ENCODE data around the gene ZNF236. TPM values are rescaled to one million over a fixed set of nuclear protein-coding genes. Genes with fewer than 3 reads are reported as not detected.

Gene ZNF236
- total RNA-seq, 6 donors from 2014 or later, result 9.0 to 27.2 (median 14.8) TPM

DNA sequence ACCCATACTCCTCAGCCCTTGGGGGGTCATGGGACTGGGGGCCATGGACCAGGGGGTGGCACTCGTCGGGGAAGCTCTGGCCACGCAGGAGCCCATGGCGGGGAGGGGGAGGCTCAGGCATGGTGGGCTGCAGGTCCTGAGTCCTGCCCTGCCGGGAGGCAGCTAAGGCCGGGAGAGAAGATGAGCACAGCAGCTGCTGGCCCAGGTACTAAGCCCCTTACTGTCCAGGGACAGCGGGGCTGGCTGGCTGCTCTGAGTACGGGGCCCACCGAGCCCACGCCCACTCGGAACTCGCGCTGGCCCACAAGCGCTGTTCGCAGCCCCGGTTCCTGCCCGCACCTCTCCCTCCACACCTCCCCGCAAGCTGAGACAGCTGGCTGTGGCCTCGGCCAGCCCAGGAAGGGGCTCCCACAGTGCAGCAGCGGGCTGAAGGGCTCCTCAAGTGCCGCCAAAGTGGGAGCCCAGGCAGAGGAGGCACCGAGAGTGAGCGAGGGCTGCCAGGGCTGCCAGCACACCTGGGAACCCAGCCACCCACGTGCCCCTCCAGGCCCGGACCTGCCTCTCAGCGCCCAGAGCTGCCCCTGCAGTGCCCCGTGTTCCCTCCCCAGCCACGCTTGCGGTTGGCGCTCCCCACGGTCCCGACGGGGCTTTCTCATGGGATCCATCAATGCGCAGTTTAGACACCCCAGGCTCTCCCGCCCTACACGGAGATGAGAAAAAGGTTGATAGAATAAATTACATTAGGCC, 33.6 kb upstream of the ZNF236 start:
- Histone ChIP-seq H3K36me3 (no peaks in the 10 kb centered on the region), H3K4me1 (no peaks in the 10 kb centered on the region), H3K9me3 (peaks cover 0 to 15% (median 4%) of the 10 kb centered on the region in 4 donors), H3K4me3 (no peak overlapping the region), H3K27ac (no peak overlapping the region), H3K27me3 (no peaks in the 10 kb centered on the region)
- DNase-seq (peak in 1 of 2 donors; percentile 58), ATAC-seq (ENCODE audit: low FRiP score in 2 of 2) (no peak)
- 93 to 95% methylated on average over 29 to 30 of the region's 36 CpGs for WGBS, 2 donors
- no peak for TF ChIP-seq POLR2A (IDR thresholded peaks at IDR 0.05)
- TF ChIP-seq, protein P1, sequence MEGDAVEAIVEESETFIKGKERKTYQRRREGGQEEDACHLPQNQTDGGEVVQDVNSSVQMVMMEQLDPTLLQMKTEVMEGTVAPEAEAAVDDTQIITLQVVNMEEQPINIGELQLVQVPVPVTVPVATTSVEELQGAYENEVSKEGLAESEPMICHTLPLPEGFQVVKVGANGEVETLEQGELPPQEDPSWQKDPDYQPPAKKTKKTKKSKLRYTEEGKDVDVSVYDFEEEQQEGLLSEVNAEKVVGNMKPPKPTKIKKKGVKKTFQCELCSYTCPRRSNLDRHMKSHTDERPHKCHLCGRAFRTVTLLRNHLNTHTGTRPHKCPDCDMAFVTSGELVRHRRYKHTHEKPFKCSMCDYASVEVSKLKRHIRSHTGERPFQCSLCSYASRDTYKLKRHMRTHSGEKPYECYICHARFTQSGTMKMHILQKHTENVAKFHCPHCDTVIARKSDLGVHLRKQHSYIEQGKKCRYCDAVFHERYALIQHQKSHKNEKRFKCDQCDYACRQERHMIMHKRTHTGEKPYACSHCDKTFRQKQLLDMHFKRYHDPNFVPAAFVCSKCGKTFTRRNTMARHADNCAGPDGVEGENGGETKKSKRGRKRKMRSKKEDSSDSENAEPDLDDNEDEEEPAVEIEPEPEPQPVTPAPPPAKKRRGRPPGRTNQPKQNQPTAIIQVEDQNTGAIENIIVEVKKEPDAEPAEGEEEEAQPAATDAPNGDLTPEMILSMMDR (IDR thresholded peaks at IDR 0.05), result no peak
- no peak for TF ChIP-seq EP300 (IDR thresholded peaks at IDR 0.05)
- TF ChIP-seq POLR2AphosphoS5 (IDR thresholded peaks at IDR 0.05), result no peak

DNA sequence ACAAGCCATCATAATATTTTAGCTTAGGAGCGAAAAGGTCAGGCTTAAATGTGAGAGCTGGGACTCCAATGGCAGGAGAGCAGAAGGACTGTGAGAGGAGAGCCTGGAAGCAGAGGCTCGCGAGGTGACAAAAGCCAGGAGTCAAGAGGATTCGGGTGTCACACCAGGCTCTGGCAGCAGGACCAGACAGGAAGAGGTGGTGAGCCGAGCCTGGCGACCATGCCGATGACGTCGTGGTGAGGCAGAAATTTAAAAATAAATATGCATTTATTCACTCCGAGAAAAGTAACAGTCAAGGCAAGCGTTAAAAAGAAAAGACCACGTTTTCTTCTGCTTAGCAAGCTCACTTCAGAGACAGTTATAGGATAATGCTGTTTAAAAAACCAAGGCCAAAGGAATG, 31.3 kb upstream of the ZNF236 start:
- Histone ChIP-seq H3K36me3 (no peaks in the 10 kb centered on the region), H3K9me3 (peaks cover 0 to 20% (median 4%) of the 10 kb centered on the region in 4 donors), H3K27me3 (no peaks in the 10 kb centered on the region), H3K4me1 (no peaks in the 10 kb centered on the region), H3K4me3 (no peak overlapping the region), H3K27ac (no peak overlapping the region)
- DNase-seq (no peak), ATAC-seq (ENCODE audit: low FRiP score in 2 of 2) (no peak)
- TF ChIP-seq EP300 (IDR thresholded peaks at IDR 0.05) (no peak), POLR2A (IDR thresholded peaks at IDR 0.05) (no peak), POLR2AphosphoS5 (IDR thresholded peaks at IDR 0.05) (no peak)
- TF ChIP-seq, protein P1 (IDR thresholded peaks at IDR 0.05), result no peak
- 88 to 96% methylated on average over 12 of the region's 12 CpGs for WGBS, 2 donors

DNA sequence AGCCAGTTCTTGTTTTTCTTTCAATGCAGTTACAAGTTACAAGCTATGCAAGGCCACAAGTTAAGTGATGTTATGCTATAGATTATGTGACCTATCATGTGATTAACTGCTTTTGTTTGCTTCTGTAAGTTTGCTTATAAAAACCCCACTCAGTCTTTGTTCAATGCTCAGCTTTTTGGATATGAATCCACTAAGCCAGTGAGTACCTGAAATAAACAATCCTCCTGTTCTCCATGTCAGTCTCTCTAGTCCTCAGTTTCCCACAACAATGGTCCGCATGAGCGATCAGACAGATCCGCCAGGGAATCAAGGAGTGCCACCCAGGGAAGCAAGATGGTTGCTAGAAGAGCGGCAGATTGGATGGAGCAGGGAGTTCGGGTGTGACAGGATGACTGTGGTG, 30.7 kb upstream of the ZNF236 start:
- Histone ChIP-seq H3K9me3 (peaks cover 0 to 24% (median 4%) of the 10 kb centered on the region in 4 donors), H3K4me1 (no peaks in the 10 kb centered on the region), H3K4me3 (no peak overlapping the region), H3K27ac (no peak overlapping the region), H3K36me3 (no peaks in the 10 kb centered on the region), H3K27me3 (no peaks in the 10 kb centered on the region)
- DNase-seq (no peak), ATAC-seq (ENCODE audit: low FRiP score in 2 of 2) (no peak)
- WGBS, 2 donors, result 85 to 90% methylated on average over 5 of the region's 5 CpGs
- no peak for TF ChIP-seq POLR2A (IDR thresholded peaks at IDR 0.05)
- TF ChIP-seq EP300 (IDR thresholded peaks at IDR 0.05), result no peak
- no peak for TF ChIP-seq POLR2AphosphoS5 (IDR thresholded peaks at IDR 0.05)
- TF ChIP-seq, protein P1 (IDR thresholded peaks at IDR 0.05), result no peak

DNA sequence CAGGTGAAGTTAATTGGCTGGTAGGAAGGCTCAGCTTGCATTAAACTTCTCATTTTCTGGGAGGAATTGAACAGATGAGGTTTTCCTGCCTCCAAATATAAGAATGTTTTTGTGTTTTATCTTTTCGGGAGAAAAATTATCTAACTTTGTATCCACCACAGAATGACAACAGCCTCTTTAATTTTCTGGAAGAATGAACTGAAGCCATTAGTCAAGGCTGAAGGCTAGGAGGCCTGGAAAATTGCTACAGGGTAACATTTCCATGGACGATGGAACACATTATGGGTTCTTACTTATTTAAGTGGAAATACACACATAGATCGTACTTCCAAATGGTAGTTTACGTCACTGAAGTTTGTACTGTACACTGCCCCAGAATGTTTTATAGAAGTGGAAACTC, 28.0 kb upstream of the ZNF236 start:
- WGBS, 2 donors, result 80 to 81% methylated on average over 4 of the region's 4 CpGs
- ATAC-seq (ENCODE audit: low FRiP score in 2 of 2) (no peak), DNase-seq (no peak)
- H3K36me3 ChIP-seq, result no peaks in the 10 kb centered on the region
- H3K4me1 ChIP-seq, result no peaks in the 10 kb centered on the region
- no peaks in the 10 kb centered on the region for H3K27me3 ChIP-seq
- H3K9me3 ChIP-seq, result peaks cover 0 to 24% (median 4%) of the 10 kb centered on the region in 4 donors
- H3K27ac ChIP-seq, result no peak overlapping the region
- TF ChIP-seq POLR2AphosphoS5 (IDR thresholded peaks at IDR 0.05) (no peak), EP300 (IDR thresholded peaks at IDR 0.05) (no peak), POLR2A (IDR thresholded peaks at IDR 0.05) (no peak)
- TF ChIP-seq, protein P1 (IDR thresholded peaks at IDR 0.05), result no peak
- H3K4me3 ChIP-seq, result no peak overlapping the region
